ENCODE measurements around the gene WRAP53.

GRCh38 chr17:7686222-7687071 is 1.8 kb upstream of the WRAP53 start:
- peak in 1 of 11 experiments; percentile 8 for TF ChIP-seq CTCF (IDR thresholded peaks at IDR 0.05 in 8 of 11, conservative IDR thresholded peaks at IDR 0.05 in 3 of 11)
- peak in 2 of 3 donors; percentile 52 to 76 for TF ChIP-seq POLR2A (IDR thresholded peaks at IDR 0.05)
